Measurements from ENCODE around the gene CHCHD10. TPM values are rescaled to one million over a fixed set of nuclear protein-coding genes. Genes with fewer than 3 reads are reported as not detected.

The CHCHD10 gene
- polyA plus RNA-seq, 1 of the 3 experiments (the other 2 are of a cell fraction) = 70.1 TPM

- TF ChIP-seq CTCF (IDR thresholded peaks at IDR 0.05) (no peak), ELF1 (IDR thresholded peaks at IDR 0.05) (no peak), RXRA (IDR thresholded peaks at IDR 0.05; ENCODE audit: borderline replicate concordance, low read depth) (no peak), GABPA (IDR thresholded peaks at IDR 0.05; ENCODE audit: low read depth) (no peak), FOSL2 (IDR thresholded peaks at IDR 0.05; ENCODE audit: borderline replicate concordance, low read depth) (no peak)
- TF ChIP-seq, protein P1, sequence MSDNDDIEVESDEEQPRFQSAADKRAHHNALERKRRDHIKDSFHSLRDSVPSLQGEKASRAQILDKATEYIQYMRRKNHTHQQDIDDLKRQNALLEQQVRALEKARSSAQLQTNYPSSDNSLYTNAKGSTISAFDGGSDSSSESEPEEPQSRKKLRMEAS (IDR thresholded peaks at IDR 0.05; ENCODE audit: low read depth) = no peak
These were observed 14.4 kb downstream of the CHCHD10 start (continued) for GRCh38 chr22:23753385-23753784.

DNA sequence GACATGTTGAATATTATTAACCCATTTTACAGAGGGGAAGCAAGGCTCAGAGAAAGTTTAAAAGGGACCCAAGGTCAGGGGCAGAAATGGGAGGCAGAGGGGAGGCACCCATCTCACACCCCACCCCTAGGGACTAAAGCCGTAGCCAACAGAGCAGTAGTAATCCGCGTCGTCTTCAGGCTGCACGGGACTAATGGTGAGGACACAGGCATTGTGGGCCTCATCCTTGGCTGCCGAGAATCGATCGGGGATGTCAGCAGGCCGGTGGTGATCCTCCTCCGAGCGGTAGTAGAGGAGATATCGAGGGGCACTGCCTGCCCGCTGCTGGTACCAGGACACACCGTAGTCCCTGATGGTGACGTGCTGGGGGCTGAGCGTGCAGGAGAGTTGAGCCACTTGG is 15.0 kb downstream of the CHCHD10 start:
- DNase-seq = no peak
- 95% methylated on average over 13 of the region's 16 CpGs for WGBS (ENCODE audit: low lambda C conversion rate)
- no peak for TF ChIP-seq ZBTB33 (IDR thresholded peaks at IDR 0.05; ENCODE audit: borderline replicate concordance, low read depth)
- no peak for TF ChIP-seq RXRA (IDR thresholded peaks at IDR 0.05; ENCODE audit: borderline replicate concordance, low read depth)
- TF ChIP-seq GABPA (IDR thresholded peaks at IDR 0.05; ENCODE audit: low read depth) = no peak
- no peak for TF ChIP-seq USF2 (IDR thresholded peaks at IDR 0.05; ENCODE audit: borderline replicate concordance, low read depth, low read length)
- no peak for TF ChIP-seq SIN3A (IDR thresholded peaks at IDR 0.05; ENCODE audit: borderline replicate concordance, low read depth, low read length)
- Histone ChIP-seq H3K9me3 (no peaks in the 10 kb centered on the region), H4K20me1 (ENCODE audit: insufficient read depth) (no peaks in the 10 kb centered on the region), H3F3A (replicated peaks; ENCODE audit: insufficient read depth) (no peaks in the 10 kb centered on the region), H3K9me2 (no peaks in the 10 kb centered on the region), H3K27ac (ENCODE audit: low read depth in 2 of 2, low read length in 1 of 2) (no peak overlapping the region), H3K4me3 (ENCODE audit: low read depth in 2 of 2, low read length in 1 of 2) (no peak overlapping the region), H2AFZ (ENCODE audit: low read depth) (no peak overlapping the region), H3K4me2 (no peak overlapping the region), H3K36me3 (replicated peaks in 1 of 2; ENCODE audit: control insufficient read depth in 1 of 2, insufficient read depth in 2 of 2, low read length in 1 of 2) (no peaks in the 10 kb centered on the region), H3K79me2 (ENCODE audit: insufficient read depth) (peaks cover 22% of the 10 kb centered on the region), H3K4me1 (ENCODE audit: control insufficient read depth in 1 of 2, insufficient read depth in 2 of 2, low read depth in 1 of 2, low read length in 1 of 2) (peaks cover 0 to 10% of the 10 kb centered on the region in 2 experiments; a peak in 2 of 4 replicates), H3K9ac (no peak overlapping the region), H3K27me3 (ENCODE audit: insufficient read depth) (no peaks in the 10 kb centered on the region)
- ChIA-PET CTCF (interaction anchor here (1.9 to 2.7 kb wide), 2 partner anchors 15 to 97 kb away, joined by 4 to 6 read pairs; partner anchors contain the start of gene CHCHD10), POLR2A (no interaction called here)
